HEK293 (cell line): ENCODE data around the gene ACKR4.

Experiments
- CTCF ChIA-PET: fragments of 350-600 bp; formaldehyde crosslinking; extraction: SDS; loops from one replicate; lab custom pipeline; 2021; ENCODE audit warnings: antibody characterized with exemption; lab: Yijun Ruan, JAX
- POLR2A ChIA-PET: fragments of 300-600 bp; formaldehyde crosslinking; extraction: SDS; loops from one replicate; lab custom pipeline; 2020; ENCODE audit warnings: antibody characterized with exemption, inconsistent platforms; lab: Yijun Ruan, JAX
- H3K27ac ChIP-seq: fragments of 200-500 bp; sonication (Bioruptor generic); 2 replicates; pipeline ENCODE4 v1.5.1; 2014; ENCODE audit warnings: low read depth, low read length, control low read depth, inconsistent platforms; ENCODE audit errors: extremely low read depth
- H3K36me3 ChIP-seq, 2 experiments: fragments of 200-500 bp in 1 of 2; sonication (Bioruptor generic) in 1 of 2; 1 replicate in 1 of 2; 2 replicates in 1 of 2; pipeline ENCODE4 v1.5.1; 2014 to 2017; ENCODE audit warnings: inconsistent platforms in 2 of 2, low read length in 2 of 2; ENCODE audit not compliant: control insufficient read depth in 2 of 2, insufficient read depth in 1 of 2
- H3K4me1 ChIP-seq: fragments of 200-500 bp; sonication (Bioruptor generic); 2 replicates; pipeline ENCODE4 v1.5.1; 2014; ENCODE audit warnings: mild to moderate bottlenecking, low read length, inconsistent platforms; ENCODE audit not compliant: control insufficient read depth, insufficient read depth
- H3K4me3 ChIP-seq: 2 replicates; pipeline ENCODE4 v1.5.1; 2011; ENCODE audit warnings: low read depth, mild to moderate bottlenecking, control low read depth, low read length, moderate library complexity
- H3K9me3 ChIP-seq: fragments of 200-500 bp; sonication (Bioruptor generic); 2 replicates; pipeline ENCODE4 v1.5.1; 2014; ENCODE audit warnings: low read depth, low read length, inconsistent platforms; ENCODE audit not compliant: control insufficient read depth, insufficient read depth
- BCL6B ChIP-seq: fragments of 450-650 bp; formaldehyde crosslinking; IDR thresholded peaks from 2 replicates; pipeline ENCODE4 v1.5.1; 2017; ENCODE audit warnings: missing biosample characterization, missing genetic modification characterization
- GLIS1 ChIP-seq: fragments of 450-650 bp; formaldehyde crosslinking; IDR thresholded peaks from 2 replicates; pipeline ENCODE4 v1.5.1; 2016; ENCODE audit warnings: missing biosample characterization, missing genetic modification characterization
- ZBTB11 ChIP-seq: fragments of 450-650 bp; formaldehyde crosslinking; conservative IDR thresholded peaks from 2 replicates; pipeline ENCODE4 v1.5.1; 2016; ENCODE audit warnings: low read depth, missing biosample characterization, missing genetic modification characterization
- ZBTB44 ChIP-seq: fragments of 450-650 bp; IDR thresholded peaks from 2 replicates; pipeline ENCODE4 v1.5.1; 2018; ENCODE audit warnings: missing biosample characterization, mild to moderate bottlenecking, missing genetic modification characterization
- ZBTB6 ChIP-seq: fragments of 450-650 bp; formaldehyde crosslinking; IDR thresholded peaks from 2 replicates; pipeline ENCODE4 v1.5.1; 2017; ENCODE audit warnings: missing biosample characterization, missing genetic modification characterization
- ZNF155 ChIP-seq: fragments of 450-650 bp; formaldehyde crosslinking; IDR thresholded peaks from 2 replicates; pipeline ENCODE4 v1.5.1; 2016; ENCODE audit warnings: missing biosample characterization, missing genetic modification characterization
- ZNF19 ChIP-seq: fragments of 450-650 bp; formaldehyde crosslinking; IDR thresholded peaks from 2 replicates; pipeline ENCODE4; 2016; ENCODE audit warnings: missing biosample characterization, missing genetic modification characterization, low read depth
- ZNF292 ChIP-seq: fragments of 450-650 bp; formaldehyde crosslinking; IDR thresholded peaks from 2 replicates; pipeline ENCODE4 v1.5.1; 2016; ENCODE audit warnings: low read depth, missing biosample characterization, missing genetic modification characterization, borderline replicate concordance
- ZNF341 ChIP-seq: fragments of 450-650 bp; formaldehyde crosslinking; IDR thresholded peaks from 2 replicates; pipeline ENCODE4; 2016; ENCODE audit warnings: low read depth, missing biosample characterization, missing genetic modification characterization
- ZNF350 ChIP-seq: fragments of 450-650 bp; formaldehyde crosslinking; IDR thresholded peaks from 2 replicates; pipeline ENCODE4 v1.5.0; 2017; ENCODE audit warnings: missing biosample characterization, mild to moderate bottlenecking, missing genetic modification characterization
- ZNF416 ChIP-seq: fragments of 450-650 bp; formaldehyde crosslinking; IDR thresholded peaks from 2 replicates; pipeline ENCODE4 v1.5.1; 2016; ENCODE audit warnings: missing biosample characterization, missing genetic modification characterization
- ZNF513 ChIP-seq: fragments of 450-650 bp; IDR thresholded peaks from 2 replicates; pipeline ENCODE4 v1.5.1; 2018; ENCODE audit warnings: missing biosample characterization, missing genetic modification characterization
- ZNF514 ChIP-seq: fragments of 450-650 bp; formaldehyde crosslinking; IDR thresholded peaks from 2 replicates; pipeline ENCODE4 v1.5.1; 2016; ENCODE audit warnings: missing biosample characterization, missing genetic modification characterization
- ZNF768 ChIP-seq: fragments of 450-650 bp; formaldehyde crosslinking; IDR thresholded peaks from 2 replicates; pipeline ENCODE4 v1.5.1; 2018; ENCODE audit warnings: missing biosample characterization, mild to moderate bottlenecking, missing genetic modification characterization

The ACKR4 gene

GRCh38 chr3:132650153-132650552, 53.1 kb downstream of the ACKR4 start:
- Histone ChIP-seq H3K9me3 (no peaks in the 10 kb centered on the region), H3K4me3 (no peak overlapping the region), H3K27ac (no peak overlapping the region), H3K36me3 (no peaks in the 10 kb centered on the region), H3K4me1 (no peaks in the 10 kb centered on the region)
- TF ChIP-seq ZNF514 (tag by site-specific recombination) (no peak), ZBTB44 (tag by site-specific recombination) (no peak), ZNF768 (tag by site-specific recombination) (no peak), ZNF155 (tag by site-specific recombination) (no peak), ZNF292 (no peak), GLIS1 (tag by site-specific recombination) (no peak), BCL6B (tag by site-specific recombination) (no peak), ZNF416 (tag by site-specific recombination) (no peak), ZBTB6 (no peak), ZNF341 (tag by site-specific recombination) (no peak), ZNF513 (tag by site-specific recombination) (no peak), ZBTB11 (tag by site-specific recombination) (no peak), ZNF350 (tag by site-specific recombination) (no peak), ZNF19 (tag by site-specific recombination) (no peak)
- ChIA-PET CTCF (no interaction called here), POLR2A (no interaction called here)
